ENCODE measurements around the gene DSP.

- TF ChIP-seq POLR2AphosphoS5 (IDR thresholded peaks at IDR 0.05) (no peak), CTCF (IDR thresholded peaks at IDR 0.05) (no peak)
Observed at GRCh38 chr6:7559196-7559595, 17.7 kb downstream of the DSP start.
